ENCODE measurements around the gene SLC2A13. TPM values are rescaled to one million over a fixed set of nuclear protein-coding genes. Genes with fewer than 3 reads are reported as not detected.

Gene SLC2A13
- total and polyA plus RNA-seq, 4 donors, result 3.2 to 21.4 (median 7.4) TPM

DNA sequence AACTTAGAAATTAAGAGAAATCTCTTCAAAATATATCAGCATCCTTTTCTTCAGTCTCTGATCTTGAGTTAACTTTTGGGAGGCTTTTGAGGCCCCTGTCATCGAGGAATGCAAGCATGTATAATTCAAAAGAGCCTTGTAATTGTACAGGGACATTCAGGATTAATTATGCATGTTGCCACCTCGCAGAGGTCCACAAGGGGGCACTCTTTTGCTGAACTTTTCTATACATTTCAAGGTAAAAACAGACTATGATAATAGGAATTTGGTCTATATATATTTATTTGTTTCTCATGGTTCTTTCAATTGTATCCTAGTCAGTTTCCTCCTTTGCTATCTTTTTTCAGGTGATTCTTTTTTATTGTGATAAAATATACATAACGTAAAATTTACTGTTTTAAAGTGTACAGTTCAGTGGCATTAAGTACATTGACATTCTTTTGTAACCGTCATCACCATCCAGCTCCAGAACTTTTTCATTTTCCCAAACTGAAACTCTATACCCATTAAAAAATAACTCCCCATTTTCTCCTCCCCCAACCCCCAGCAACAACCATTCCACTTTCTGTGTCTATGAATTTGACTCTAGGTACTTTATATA is 47.0 kb upstream of the SLC2A13 start:
- no peak for ATAC-seq (ENCODE audit: insufficient read depth, low FRiP score)
- peak; percentile 56 for TF ChIP-seq CTCF (IDR thresholded peaks at IDR 0.05; ENCODE audit: control extremely low read depth, extremely low read depth)
- Histone ChIP-seq H3K27ac (ENCODE audit: low read depth in 1 of 2, low read length in 1 of 2) (no peak overlapping the region), H3K36me3 (ENCODE audit: control insufficient read depth in 4 of 4, insufficient read depth in 4 of 4, low read length in 4 of 4) (no peaks in the 10 kb centered on the region), H3K9me3 (ENCODE audit: control insufficient read depth in 4 of 4, insufficient read depth in 3 of 4, low read length in 3 of 4) (no peaks in the 10 kb centered on the region), H3K9ac (ENCODE audit: insufficient read depth in 1 of 2, low read length in 2 of 2) (no peak overlapping the region), H3K4me3 (no peak overlapping the region), H3K4me1 (ENCODE audit: control insufficient read depth in 5 of 5, insufficient read depth in 5 of 5, low read length in 5 of 5) (no peaks in the 10 kb centered on the region), H3K27me3 (ENCODE audit: control insufficient read depth in 3 of 3, insufficient read depth in 3 of 3, low read length in 2 of 3) (no peaks in the 10 kb centered on the region)
- peak; percentile 46 to 65 (median 63) for DNase-seq
- 33 to 42% methylated on average over 4 of the region's 4 CpGs for WGBS, 2 donors

GRCh38 chr12:40149673-40150260 is 43.9 kb upstream of the SLC2A13 start:
- 70 to 75% methylated on average over 1 of the region's 1 CpG for WGBS, 2 donors
- ATAC-seq (ENCODE audit: insufficient read depth, low FRiP score) (no peak), DNase-seq (no peak)
- Histone ChIP-seq H3K4me1 (ENCODE audit: control insufficient read depth in 5 of 5, insufficient read depth in 5 of 5, low read length in 5 of 5) (no peaks in the 10 kb centered on the region), H3K27ac (ENCODE audit: low read depth in 1 of 2, low read length in 1 of 2) (no peak overlapping the region), H3K9me3 (ENCODE audit: control insufficient read depth in 4 of 4, insufficient read depth in 3 of 4, low read length in 3 of 4) (no peaks in the 10 kb centered on the region), H3K36me3 (ENCODE audit: control insufficient read depth in 4 of 4, insufficient read depth in 4 of 4, low read length in 4 of 4) (no peaks in the 10 kb centered on the region), H3K27me3 (ENCODE audit: control insufficient read depth in 3 of 3, insufficient read depth in 3 of 3, low read length in 2 of 3) (no peaks in the 10 kb centered on the region), H3K4me3 (no peak overlapping the region), H3K9ac (ENCODE audit: insufficient read depth in 1 of 2, low read length in 2 of 2) (no peak overlapping the region)
- no peak for TF ChIP-seq CTCF (IDR thresholded peaks at IDR 0.05; ENCODE audit: control extremely low read depth, extremely low read depth)

DNA sequence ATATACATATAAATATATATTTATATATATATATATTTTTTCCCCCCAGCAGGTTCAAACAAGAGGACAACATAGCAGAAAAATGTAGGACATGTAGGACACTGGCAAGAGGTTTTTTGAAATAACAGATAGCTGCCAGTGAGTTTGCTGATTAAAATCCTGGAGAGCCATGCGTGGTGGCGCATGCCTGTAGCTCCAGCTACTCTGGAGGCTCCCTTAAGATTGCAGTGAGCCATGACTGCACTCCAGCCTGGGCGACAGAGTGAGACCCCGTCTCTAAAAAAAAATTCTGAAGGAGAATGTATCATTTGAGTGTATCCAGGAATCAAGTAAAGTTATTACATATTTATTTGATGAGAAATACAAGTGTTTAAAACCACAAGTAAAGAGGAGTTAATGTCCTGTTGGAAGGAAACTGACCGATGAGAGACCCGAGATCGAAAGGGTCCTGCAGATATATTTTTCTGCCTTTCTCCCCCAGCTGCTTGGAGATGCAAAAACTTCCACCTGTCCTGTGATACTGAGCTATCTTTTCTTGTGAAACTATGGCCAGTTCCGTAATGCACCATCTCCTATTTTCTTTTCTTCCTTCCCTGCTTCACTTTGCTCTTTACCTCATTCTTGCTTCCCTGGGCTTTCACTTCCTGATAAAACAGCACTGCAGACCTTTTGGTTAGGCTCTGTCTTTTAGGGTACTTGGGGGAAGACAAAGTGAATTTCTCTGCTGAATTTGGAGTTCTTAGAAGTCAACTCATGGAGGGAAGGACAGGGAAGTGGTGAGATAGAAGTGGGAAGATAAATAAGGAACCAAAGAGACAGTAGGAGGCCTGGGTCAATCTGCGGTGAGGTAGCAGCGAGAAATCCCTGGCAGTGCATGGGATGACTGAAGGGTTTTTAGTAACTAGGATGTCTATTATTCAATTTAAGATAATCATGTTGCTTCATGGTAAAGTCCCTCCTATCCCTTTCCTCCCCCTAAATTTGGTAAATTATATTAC is 41.2 kb upstream of the SLC2A13 start:
- Histone ChIP-seq H3K4me3 (no peak overlapping the region), H3K27me3 (ENCODE audit: control insufficient read depth in 3 of 3, insufficient read depth in 3 of 3, low read length in 2 of 3) (no peaks in the 10 kb centered on the region), H3K4me1 (ENCODE audit: control insufficient read depth in 5 of 5, insufficient read depth in 5 of 5, low read length in 5 of 5) (no peaks in the 10 kb centered on the region), H3K36me3 (ENCODE audit: control insufficient read depth in 4 of 4, insufficient read depth in 4 of 4, low read length in 4 of 4) (no peaks in the 10 kb centered on the region), H3K27ac (ENCODE audit: low read depth in 1 of 2, low read length in 1 of 2) (no peak overlapping the region), H3K9ac (ENCODE audit: insufficient read depth in 1 of 2, low read length in 2 of 2) (no peak overlapping the region), H3K9me3 (ENCODE audit: control insufficient read depth in 4 of 4, insufficient read depth in 3 of 4, low read length in 3 of 4) (no peaks in the 10 kb centered on the region)
- TF ChIP-seq CTCF (IDR thresholded peaks at IDR 0.05; ENCODE audit: control extremely low read depth, extremely low read depth), result no peak
- peak; percentile 22 for ATAC-seq (ENCODE audit: insufficient read depth, low FRiP score)
- 77 to 86% methylated on average over 10 of the region's 10 CpGs for WGBS, 2 donors
- DNase-seq, result peak in 2 of 3 donors; percentile 13 to 18

Measured in lung (tissue), 12 donors.